HepG2 (cell line): Measurements from ENCODE around the gene RAB3C. TPM values are rescaled to one million over a fixed set of nuclear protein-coding genes. Genes with fewer than 3 reads are reported as not detected.

Source experiments
- ATAC-seq: fragments of 200-7000 bp; cut with Tn5 transposase; 3 replicates; pipeline ENCODE4 v1.9.1; 2020; ENCODE audit warnings: mild to moderate bottlenecking, moderate library complexity
- BruUV-seq: library from RNA; stranded (reverse); fragments of 400-500 nt; replicated peaks from 2 replicates; lab custom pipeline; 2021; lab: Mats Ljungman, UMichigan
- CTCF ChIA-PET: fragments of 300-600 bp; formaldehyde crosslinking; extraction: SDS; loops from one replicate; lab custom pipeline; 2021; ENCODE audit warnings: low total read pairs, inconsistent platforms, low intra/inter-chr PET ratio; lab: Yijun Ruan, JAX
- POLR2A ChIA-PET: fragments of 350-600 bp; sonication (Branson Sonifier 250); formaldehyde crosslinking; loops from one replicate; lab custom pipeline; 2020; ENCODE audit warnings: antibody characterized with exemption, inconsistent platforms; lab: Yijun Ruan, JAX
- DNase-seq: peaks from one replicate; pipeline ENCODE4 v3.0.0-alpha.2; 2015; ENCODE audit warnings: low spot score
- FAIRE-seq: peaks from 3 replicates; lab custom pipeline; 2011; peaks lifted over from hg19 to GRCh38; lab: Jason Lieb, UNC
- H2AFZ ChIP-seq: one replicate; pipeline ENCODE4 v1.6.1; 2011; ENCODE audit warnings: low read length, inconsistent platforms
- H3K27ac ChIP-seq: fragments of 300-600 bp; 3 replicates; pipeline ENCODE4 v1.8.0; 2011; ENCODE audit warnings: mixed run types, mild to moderate bottlenecking, mixed read lengths, low read length, inconsistent platforms; ENCODE audit not compliant: insufficient read depth; ENCODE audit errors: extremely low read length
- H3K27me3 ChIP-seq, 2 experiments: fragments of 200-600 bp in 1 of 2; 2 replicates in 1 of 2; 3 replicates in 1 of 2; pipeline versions ENCODE4 v1.6.0 to v1.8.0; 2011; ENCODE audit warnings: low read length in 2 of 2, mild to moderate bottlenecking in 2 of 2, moderate library complexity in 2 of 2, inconsistent platforms in 1 of 2; ENCODE audit not compliant: insufficient read depth in 2 of 2, control insufficient read depth in 1 of 2
- H3K36me3 ChIP-seq, 2 experiments: fragments of 200-600 bp in 1 of 2; replicated peaks in 1 of 2; 2 replicates in 1 of 2; 3 replicates in 1 of 2; pipeline versions ENCODE4 v1.5.1 to v1.8.0; 2011; ENCODE audit warnings: low read length in 2 of 2, inconsistent platforms in 1 of 2; ENCODE audit not compliant: insufficient read depth in 2 of 2, control insufficient read depth in 1 of 2
- H3K4me1 ChIP-seq: 2 replicates; pipeline ENCODE4 v1.5.1; 2012; ENCODE audit warnings: low read length, inconsistent platforms; ENCODE audit not compliant: insufficient read depth
- H3K4me2 ChIP-seq: 2 replicates; pipeline ENCODE4 v1.6.0; 2011; ENCODE audit warnings: low read depth, low read length, inconsistent platforms
- H3K4me3 ChIP-seq, 3 experiments: fragments of 200-600 bp in 1 of 3; sonication (generic), shearing (Covaris generic) in 1 of 3; replicated peaks in 1 of 3; 2 replicates each; pipeline ENCODE4 v1.5.1; 2011 to 2016; ENCODE audit warnings: low read length in 3 of 3, inconsistent platforms in 2 of 3, low read depth in 2 of 3, mild to moderate bottlenecking in 2 of 3, control low read depth in 1 of 3, mixed read lengths in 1 of 3; ENCODE audit not compliant: insufficient read depth in 1 of 3
- H3K79me2 ChIP-seq: one replicate; pipeline ENCODE4 v1.6.1; 2011; ENCODE audit warnings: low read length, inconsistent platforms; ENCODE audit not compliant: insufficient read depth
- H3K9ac ChIP-seq: 2 replicates; pipeline ENCODE4 v1.6.0; 2011; ENCODE audit warnings: mild to moderate bottlenecking, low read depth, low read length, inconsistent platforms; ENCODE audit not compliant: insufficient read depth
- H3K9me3 ChIP-seq: 2 replicates; pipeline ENCODE4 v1.5.1; 2012; ENCODE audit warnings: mild to moderate bottlenecking, low read length
- H4K20me1 ChIP-seq: 2 replicates; pipeline ENCODE4 v1.6.0; 2011; ENCODE audit warnings: inconsistent platforms, mild to moderate bottlenecking, low read length, moderate library complexity; ENCODE audit not compliant: insufficient read depth
- AGO1 ChIP-seq: fragments of 200-400 bp; formaldehyde crosslinking; IDR thresholded peaks from 2 replicates; pipeline ENCODE4 v1.6.1; 2017; ENCODE audit warnings: mild to moderate bottlenecking, low read depth, low read length, moderate library complexity; ENCODE audit not compliant: poor library complexity, severe bottlenecking
- CHCHD3 ChIP-seq: sonication (generic); formaldehyde crosslinking; IDR thresholded peaks from 2 replicates; pipeline ENCODE4 v1.8.0; 2022; ENCODE audit warnings: mild to moderate bottlenecking, missing genetic modification reagents, moderate library complexity
- FUBP1 ChIP-seq: sonication (generic); formaldehyde crosslinking; IDR thresholded peaks from 2 replicates; pipeline ENCODE4 v1.5.1; 2020; ENCODE audit warnings: missing genetic modification reagents, mild to moderate bottlenecking, borderline replicate concordance
- HNRNPUL1 ChIP-seq: fragments of 200-400 bp; formaldehyde crosslinking; IDR thresholded peaks from 2 replicates; pipeline ENCODE4 v1.6.1; 2017; ENCODE audit warnings: low read depth, mild to moderate bottlenecking, low read length, moderate library complexity
- KDM3A ChIP-seq: IDR thresholded peaks from 2 replicates; pipeline ENCODE4 v1.6.1; 2018; ENCODE audit warnings: low read depth, missing compliant biosample characterization
- MEIS1 ChIP-seq: sonication (generic); formaldehyde crosslinking; IDR thresholded peaks from 2 replicates; pipeline ENCODE4 v1.9.0; 2021; ENCODE audit warnings: mild to moderate bottlenecking, missing genetic modification reagents, moderate library complexity, borderline replicate concordance
- PHF8 ChIP-seq: sonication (generic); formaldehyde crosslinking; IDR thresholded peaks from 2 replicates; pipeline ENCODE4 v1.5.0; 2020; ENCODE audit warnings: missing genetic modification reagents
- ZNF10 ChIP-seq: sonication (generic); formaldehyde crosslinking; IDR thresholded peaks from 2 replicates; pipeline ENCODE4 v1.4.0; 2020; ENCODE audit warnings: mild to moderate bottlenecking, low read depth, missing genetic modification reagents, borderline replicate concordance
- ZNF546 ChIP-seq: sonication (generic); formaldehyde crosslinking; conservative IDR thresholded peaks from 2 replicates; pipeline ENCODE4 v1.8.1; 2023; ENCODE audit warnings: mild to moderate bottlenecking, missing genetic modification reagents
- ZNF781 ChIP-seq: sonication (generic); formaldehyde crosslinking; IDR thresholded peaks from 2 replicates; pipeline ENCODE4 v1.5.1; 2020; ENCODE audit warnings: borderline replicate concordance, mild to moderate bottlenecking, missing genetic modification reagents; ENCODE audit errors: not compliant biosample characterization
- ZNF883 ChIP-seq: sonication (generic); formaldehyde crosslinking; IDR thresholded peaks from 2 replicates; pipeline ENCODE4 v1.5.1; 2020; ENCODE audit warnings: mild to moderate bottlenecking, missing genetic modification reagents; ENCODE audit errors: not compliant biosample characterization
- WGBS: methylation state at CpG from one replicate; pipeline ENCODE4 v1.1.6; 2017; ENCODE audit warnings: low lambda C conversion rate; 5-methylcytosine and 5-hydroxymethylcytosine counted together
- in situ Hi-C: cut with HindIII; loops from 2 replicates; pipeline ENCODE4 v1.10.0; 2017; ENCODE audit warnings: low pct_unique_long_range_greater_than_20kb; ENCODE audit not compliant: extremely low pct_ligation_motif_present
- intact Hi-C: fragments of 100-400 bp; cut with micrococcal nuclease; formaldehyde crosslinking; loops from one replicate; pipeline ENCODE4 v1.10.0; 2022; ENCODE audit not compliant: unreplicated experiment
- polyA plus RNA-seq, 8 experiments: library from polyadenylated mRNA; depleted of rRNA in 3 of 8; stranded (reverse) in 7 of 8; unstranded in 1 of 8; fragments of >200 nt; fragmentation: Illumina TruSeq in 4 of 8; extraction: Trizol in 4 of 8; gene quantifications; 2 replicates each; pipeline versions ENCODE4 v1.2.1 to v1.2.3, GENCODE V29; 2011 to 2016; ENCODE audit warnings: low read depth in 4 of 8, missing spikeins in 1 of 8, mixed read lengths in 1 of 8; ENCODE audit not compliant: insufficient read depth in 1 of 8
- total RNA-seq, 5 experiments: library from RNA; depleted of rRNA; stranded (reverse); fragments of >200 nt; fragmentation: Illumina TruSeq; extraction: Trizol; gene quantifications; 2 replicates each; pipeline ENCODE4 v1.2.3, GENCODE V29; 2016; ENCODE audit warnings: low read depth in 1 of 5

The RAB3C gene
- total and polyA plus RNA-seq, 2 of the 13 experiments (the other 11 are each of a cell fraction or from before 2014, with no cell fraction given): not detected

- ChIA-PET CTCF (no interaction called here), POLR2A (no interaction called here)
- no peak overlapping the region for H3K9ac ChIP-seq
- no peaks in the 10 kb centered on the region for H4K20me1 ChIP-seq
- H3K4me2 ChIP-seq: no peak overlapping the region
- peaks cover 16% of the 10 kb centered on the region for H3K4me1 ChIP-seq
- 2% methylated on average over 4 of the region's 4 CpGs for WGBS
- H3K79me2 ChIP-seq: no peaks in the 10 kb centered on the region
- FAIRE-seq (no peak), ATAC-seq (no peak), DNase-seq (no peak)
- no TSS peak for BruUV-seq
- no peak overlapping the region for H3K27ac ChIP-seq
- H3K4me3 ChIP-seq: no peak overlapping the region
- in situ Hi-C loops: no loop called here
- no peaks in the 10 kb centered on the region for H3K9me3 ChIP-seq
- H3K36me3 ChIP-seq: no peaks in the 10 kb centered on the region
- no peak overlapping the region for H2AFZ ChIP-seq
- TF ChIP-seq HNRNPUL1 (no peak), CHCHD3 (CRISPR knock-in tag) (no peak), FUBP1 (CRISPR knock-in tag) (no peak), ZNF10 (CRISPR knock-in tag) (no peak), ZNF781 (CRISPR knock-in tag) (no peak), MEIS1 (CRISPR knock-in tag) (no peak), AGO1 (no peak), ZNF883 (no peak), ZNF546 (CRISPR knock-in tag) (no peak), KDM3A (CRISPR knock-in tag) (no peak), PHF8 (CRISPR knock-in tag) (no peak)
- intact Hi-C loops: no loop called here
- H3K27me3 ChIP-seq: peaks cover 2 to 4% of the 10 kb centered on the region in 2 experiments; a peak in 4 of 5 replicates
These were observed 3.1 kb upstream of the RAB3C start for GRCh38 chr5:58579781-58580180.
